ENCODE results near the gene RHCE. TPM values are rescaled to one million over a fixed set of nuclear protein-coding genes. Genes with fewer than 3 reads are reported as not detected.

Gene RHCE
- total and polyA plus RNA-seq, 9 of the 15 experiments (the other 6 are each of a cell fraction or from before 2014, with no cell fraction given), result 5.4 to 31.5 (median 12.6) TPM

DNA sequence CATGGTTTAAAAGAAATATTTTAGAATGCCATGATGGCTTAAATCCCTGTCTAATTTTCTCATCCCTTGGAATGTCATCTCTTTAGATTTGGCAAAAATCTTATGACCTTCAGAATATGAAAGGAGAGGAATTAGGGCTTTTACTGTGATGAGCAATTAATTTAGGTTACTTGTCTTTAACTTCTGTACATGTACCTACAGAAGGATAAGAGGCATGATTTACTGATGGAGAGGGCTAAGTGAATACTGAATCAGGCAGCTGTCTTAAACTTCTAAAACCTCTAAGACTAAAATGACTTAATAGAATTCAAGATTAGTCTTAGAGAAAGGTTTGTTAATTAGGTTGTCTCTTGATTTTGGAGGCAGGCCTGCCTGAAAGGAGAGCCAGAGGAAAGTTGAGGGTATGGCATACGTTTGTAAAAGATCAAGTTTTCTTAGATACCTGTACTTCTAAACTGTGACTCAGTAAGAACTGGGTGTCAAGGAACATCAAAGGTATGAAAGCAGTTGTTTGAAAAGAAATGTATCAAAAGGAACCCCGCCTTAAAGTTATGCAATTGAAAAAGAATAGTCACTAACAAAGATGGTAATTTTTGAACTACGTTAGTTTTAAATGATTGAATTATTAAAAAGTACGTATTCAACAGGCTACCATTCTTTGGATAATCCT, 22.5 kb upstream of the RHCE start:
- no peak overlapping the region for H2AFZ ChIP-seq (ENCODE audit: low read depth, low read length)
- no peaks in the 10 kb centered on the region for H3K9me1 ChIP-seq (ENCODE audit: control insufficient read depth, insufficient read depth, low read length)
- in situ Hi-C loops (cut with MboI) (no loop called here), intact Hi-C loops (cut with micrococcal nuclease) (no loop called here)
- POLR2A ChIA-PET, result interaction anchor here (0.6 to 2.1 kb wide), 4 partner anchors 8 to 800 kb away, joined by 3 to 15 read pairs (median 4); no protein-coding TSS in a partner anchor
- peaks cover 3 to 18% of the 10 kb centered on the region in 2 experiments; a peak in 3 of 5 replicates for H3K4me1 ChIP-seq (replicated peaks in 1 of 2; ENCODE audit: control insufficient read depth in 2 of 2, insufficient read depth in 2 of 2, low read length in 2 of 2)
- no peaks in the 10 kb centered on the region for H3K27me3 ChIP-seq (ENCODE audit: control insufficient read depth in 2 of 2, insufficient read depth in 2 of 2, low read length in 2 of 2)
- TF ChIP-seq, protein P1, sequence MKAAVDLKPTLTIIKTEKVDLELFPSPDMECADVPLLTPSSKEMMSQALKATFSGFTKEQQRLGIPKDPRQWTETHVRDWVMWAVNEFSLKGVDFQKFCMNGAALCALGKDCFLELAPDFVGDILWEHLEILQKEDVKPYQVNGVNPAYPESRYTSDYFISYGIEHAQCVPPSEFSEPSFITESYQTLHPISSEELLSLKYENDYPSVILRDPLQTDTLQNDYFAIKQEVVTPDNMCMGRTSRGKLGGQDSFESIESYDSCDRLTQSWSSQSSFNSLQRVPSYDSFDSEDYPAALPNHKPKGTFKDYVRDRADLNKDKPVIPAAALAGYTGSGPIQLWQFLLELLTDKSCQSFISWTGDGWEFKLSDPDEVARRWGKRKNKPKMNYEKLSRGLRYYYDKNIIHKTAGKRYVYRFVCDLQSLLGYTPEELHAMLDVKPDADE (conservative IDR thresholded peaks at IDR 0.05; ENCODE audit: control insufficient read depth, low read depth, low read length), result no peak
- TF ChIP-seq, protein P2, sequence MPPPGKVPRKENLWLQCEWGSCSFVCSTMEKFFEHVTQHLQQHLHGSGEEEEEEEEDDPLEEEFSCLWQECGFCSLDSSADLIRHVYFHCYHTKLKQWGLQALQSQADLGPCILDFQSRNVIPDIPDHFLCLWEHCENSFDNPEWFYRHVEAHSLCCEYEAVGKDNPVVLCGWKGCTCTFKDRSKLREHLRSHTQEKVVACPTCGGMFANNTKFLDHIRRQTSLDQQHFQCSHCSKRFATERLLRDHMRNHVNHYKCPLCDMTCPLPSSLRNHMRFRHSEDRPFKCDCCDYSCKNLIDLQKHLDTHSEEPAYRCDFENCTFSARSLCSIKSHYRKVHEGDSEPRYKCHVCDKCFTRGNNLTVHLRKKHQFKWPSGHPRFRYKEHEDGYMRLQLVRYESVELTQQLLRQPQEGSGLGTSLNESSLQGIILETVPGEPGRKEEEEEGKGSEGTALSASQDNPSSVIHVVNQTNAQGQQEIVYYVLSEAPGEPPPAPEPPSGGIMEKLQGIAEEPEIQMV (tag; conservative IDR thresholded peaks at IDR 0.05; ENCODE audit: low read depth), result no peak
- no peak for TF ChIP-seq SMARCE1 (IDR thresholded peaks at IDR 0.05)
- no peak for TF ChIP-seq ZFP36 (IDR thresholded peaks at IDR 0.05; ENCODE audit: low read depth, low read length, partially characterized antibody)
- no peak for TF ChIP-seq TCF7L2 (IDR thresholded peaks at IDR 0.05; ENCODE audit: low read depth, low read length)
- TF ChIP-seq, protein P3, sequence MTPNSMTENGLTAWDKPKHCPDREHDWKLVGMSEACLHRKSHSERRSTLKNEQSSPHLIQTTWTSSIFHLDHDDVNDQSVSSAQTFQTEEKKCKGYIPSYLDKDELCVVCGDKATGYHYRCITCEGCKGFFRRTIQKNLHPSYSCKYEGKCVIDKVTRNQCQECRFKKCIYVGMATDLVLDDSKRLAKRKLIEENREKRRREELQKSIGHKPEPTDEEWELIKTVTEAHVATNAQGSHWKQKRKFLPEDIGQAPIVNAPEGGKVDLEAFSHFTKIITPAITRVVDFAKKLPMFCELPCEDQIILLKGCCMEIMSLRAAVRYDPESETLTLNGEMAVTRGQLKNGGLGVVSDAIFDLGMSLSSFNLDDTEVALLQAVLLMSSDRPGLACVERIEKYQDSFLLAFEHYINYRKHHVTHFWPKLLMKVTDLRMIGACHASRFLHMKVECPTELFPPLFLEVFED (CRISPR knock-in tag; conservative IDR thresholded peaks at IDR 0.05), result no peak
- no peak for TF ChIP-seq RAD21 (CRISPR knock-in tag; conservative IDR thresholded peaks at IDR 0.05 in 1 of 2, IDR thresholded peaks at IDR 0.05 in 1 of 2)
- no peak for TF ChIP-seq ZNF57 (CRISPR knock-in tag; IDR thresholded peaks at IDR 0.05)
- no peak for TF ChIP-seq U2AF2 (optimal IDR thresholded peaks at IDR 0.05; ENCODE audit: low read depth, low read length)
- TF ChIP-seq, protein P4, sequence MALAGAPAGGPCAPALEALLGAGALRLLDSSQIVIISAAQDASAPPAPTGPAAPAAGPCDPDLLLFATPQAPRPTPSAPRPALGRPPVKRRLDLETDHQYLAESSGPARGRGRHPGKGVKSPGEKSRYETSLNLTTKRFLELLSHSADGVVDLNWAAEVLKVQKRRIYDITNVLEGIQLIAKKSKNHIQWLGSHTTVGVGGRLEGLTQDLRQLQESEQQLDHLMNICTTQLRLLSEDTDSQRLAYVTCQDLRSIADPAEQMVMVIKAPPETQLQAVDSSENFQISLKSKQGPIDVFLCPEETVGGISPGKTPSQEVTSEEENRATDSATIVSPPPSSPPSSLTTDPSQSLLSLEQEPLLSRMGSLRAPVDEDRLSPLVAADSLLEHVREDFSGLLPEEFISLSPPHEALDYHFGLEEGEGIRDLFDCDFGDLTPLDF (CRISPR knock-in tag; IDR thresholded peaks at IDR 0.05), result no peak
- no peaks in the 10 kb centered on the region for H3K9me3 ChIP-seq (replicated peaks; ENCODE audit: control insufficient read depth, insufficient read depth, low read depth, low read length)
- DNase-seq (ENCODE audit: extremely low read depth in 1 of 4, low spot score in 3 of 4) (no peak), ATAC-seq (no peak), FAIRE-seq (no peak)
- H3K4me2 ChIP-seq (ENCODE audit: insufficient read depth, low read length), result no peak overlapping the region
- H3K79me2 ChIP-seq (ENCODE audit: control insufficient read depth, insufficient read depth, low read length), result peaks cover 95% of the 10 kb centered on the region
- CTCF ChIA-PET (ENCODE audit: low intra/inter-chr PET ratio), result interaction anchor here (2.3 kb wide), 1 partner anchor 77 kb away, joined by 11 read pairs; no protein-coding TSS in a partner anchor
- 0 out of 2 replicates have a peak, but pooled peaks cover 5% of the 10 kb centered on the region for H4K20me1 ChIP-seq (replicated peaks; ENCODE audit: control insufficient read depth, insufficient read depth, low read length)
- no peak overlapping the region for H3K27ac ChIP-seq (ENCODE audit: extremely low read depth, low read depth, low read length)
- BruUV-seq (replicated peaks), result no TSS peak
- no peak overlapping the region for H3K9ac ChIP-seq (ENCODE audit: insufficient read depth in 1 of 2, low read depth in 2 of 2, low read length in 2 of 2)
- WGBS (ENCODE audit: insufficient coverage, low coverage, missing lambda C conversion rate), result 80% methylated on average over 4 of the region's 4 CpGs
- H3K4me3 ChIP-seq, result no peak overlapping the region
- peaks cover 23% of the 10 kb centered on the region for H3K36me3 ChIP-seq (ENCODE audit: control insufficient read depth, insufficient read depth, low read length)

Data from K562 (cell line).